ENCODE results near the gene ZFHX3.

Gene ZFHX3

DNA sequence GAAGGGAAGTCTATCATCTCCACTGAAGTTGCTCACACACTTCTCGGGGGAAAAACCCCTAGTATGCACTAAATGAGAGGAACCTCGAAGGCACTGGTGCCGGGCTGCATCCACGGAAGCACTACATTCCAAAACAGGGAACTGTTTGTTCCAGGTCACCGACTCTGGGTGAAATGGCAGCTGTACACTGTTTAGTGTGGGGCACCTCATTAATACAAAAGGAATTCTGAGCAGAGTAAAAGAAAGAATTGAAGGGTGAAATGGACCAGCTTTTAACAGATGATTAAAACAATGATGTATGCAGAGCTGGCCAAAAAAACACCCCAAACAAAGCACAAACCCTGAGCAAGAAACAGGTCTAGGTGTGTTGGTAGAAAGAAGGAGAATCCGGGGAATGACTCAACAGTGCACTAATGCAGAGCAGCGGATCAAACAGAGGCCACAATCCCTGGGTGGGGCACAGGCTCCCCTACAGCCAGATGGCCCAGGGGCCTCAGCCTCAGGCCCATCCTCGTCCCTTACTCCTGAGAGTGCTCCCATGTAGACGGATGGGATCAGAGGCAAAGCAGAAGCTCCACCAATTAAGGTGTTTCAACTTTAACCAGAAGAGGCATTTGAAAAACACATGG is 161.5 kb downstream of the ZFHX3 start:
- in situ Hi-C loops (cut with MboI; ENCODE audit: low sequenced_read_pairs) = no loop called here

DNA sequence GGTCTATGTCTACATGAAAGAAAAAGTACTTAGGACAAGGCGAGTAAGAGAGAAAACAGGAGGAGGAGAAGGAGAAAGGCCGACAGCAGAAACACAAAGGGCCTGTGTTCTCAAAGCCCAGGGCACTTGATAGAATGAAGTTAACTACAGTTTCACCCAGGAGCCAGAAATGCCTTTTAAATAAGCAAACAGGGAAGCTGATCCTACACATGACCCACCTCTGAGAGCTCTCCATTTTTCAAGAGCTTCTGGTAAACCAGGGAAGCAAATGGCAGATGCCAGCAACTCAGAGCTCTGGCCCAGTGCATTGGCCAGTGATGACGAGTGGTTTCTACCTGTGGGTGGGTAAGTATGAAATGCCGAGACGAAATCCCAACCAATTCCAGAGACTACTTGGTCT is 163.4 kb downstream of the ZFHX3 start:
- in situ Hi-C loops (cut with MboI; ENCODE audit: low sequenced_read_pairs) = no loop called here

DNA sequence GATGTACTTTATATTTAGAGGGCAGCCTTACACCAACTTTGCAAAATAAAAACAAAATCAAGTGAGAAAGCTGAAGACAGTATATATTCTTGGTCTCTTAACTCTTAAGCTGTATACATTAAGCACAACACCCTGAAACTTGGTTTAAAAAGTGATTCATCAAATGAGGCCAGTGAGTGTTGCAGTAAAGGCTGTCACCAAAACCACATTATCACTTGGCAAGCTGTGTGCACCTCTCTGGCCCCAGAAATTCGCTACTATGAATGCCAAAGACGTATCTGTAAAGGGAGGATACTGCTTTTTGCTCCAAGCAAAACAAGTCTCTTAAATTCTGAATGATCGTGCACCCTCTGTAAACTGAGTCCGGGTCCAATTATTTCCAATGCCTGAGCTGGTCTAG is 163.9 kb downstream of the ZFHX3 start:
- in situ Hi-C loops (cut with MboI; ENCODE audit: low sequenced_read_pairs) = no loop called here

DNA sequence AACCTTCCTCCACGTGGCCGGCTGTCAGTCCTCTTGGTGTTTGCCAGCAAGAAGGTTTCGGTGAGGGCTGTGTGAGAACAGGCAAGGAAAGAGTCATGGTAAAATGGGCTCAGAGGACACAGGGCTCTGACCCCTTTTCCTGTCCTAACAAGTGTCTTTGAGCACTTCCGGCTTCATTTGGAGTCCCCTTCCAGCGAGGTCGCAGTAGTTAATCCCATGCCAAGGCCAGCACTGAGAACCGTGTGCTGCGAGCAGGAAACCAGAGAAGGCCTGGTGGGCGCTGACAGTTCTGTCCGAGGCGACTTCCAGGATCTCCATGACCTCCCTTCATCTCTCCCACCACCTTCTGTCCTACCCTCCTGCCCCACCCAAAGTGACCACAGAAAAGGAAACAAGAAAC is 168.1 kb downstream of the ZFHX3 start:
- in situ Hi-C loops (cut with MboI; ENCODE audit: low sequenced_read_pairs) = no loop called here

DNA sequence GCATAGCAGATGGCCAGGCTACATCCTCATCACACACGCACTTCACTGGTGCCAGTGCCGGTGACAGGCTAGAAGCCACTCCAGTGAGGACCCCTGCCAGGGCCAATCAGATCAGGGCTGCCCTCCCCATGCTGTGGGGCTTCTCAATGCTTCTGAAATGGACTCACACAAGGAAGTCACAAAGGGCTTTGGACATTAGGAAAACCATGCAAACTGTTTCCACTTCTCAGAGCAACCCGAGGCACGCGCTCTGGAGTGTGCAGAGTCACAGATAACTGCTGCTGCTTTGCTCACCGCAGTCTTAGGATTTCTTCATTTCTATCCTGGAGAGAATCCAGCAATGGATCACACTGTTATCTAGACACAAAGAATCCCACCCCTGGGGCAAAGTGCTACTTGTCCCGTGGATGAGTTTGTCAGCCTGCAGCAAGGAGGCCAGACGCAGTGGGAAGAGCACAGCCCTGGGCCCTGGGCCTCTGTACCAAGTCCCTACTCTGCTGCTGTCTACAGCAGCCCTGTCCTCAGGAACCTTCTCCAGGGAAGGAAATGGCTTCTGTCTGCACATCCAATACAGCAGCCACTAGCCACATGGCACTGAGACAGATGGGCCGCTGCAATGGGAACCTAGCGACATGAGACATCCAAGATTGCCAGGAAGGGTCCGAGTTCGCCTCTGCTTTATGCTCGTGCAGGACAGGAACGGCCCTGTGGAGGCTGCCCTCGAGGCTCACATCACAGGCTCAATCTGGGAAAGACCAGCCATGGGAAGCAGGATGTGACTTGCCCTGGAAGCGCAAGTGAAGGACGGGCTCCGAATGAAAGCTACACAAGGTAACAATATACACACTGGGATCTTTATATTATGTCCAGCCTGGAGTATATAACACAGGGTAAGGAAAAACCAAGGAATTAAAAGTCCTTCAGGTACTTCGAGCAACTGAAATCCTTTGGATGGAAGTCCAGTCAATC is 169.3 kb downstream of the ZFHX3 start:
- in situ Hi-C loops (cut with MboI; ENCODE audit: low sequenced_read_pairs) = no loop called here

DNA sequence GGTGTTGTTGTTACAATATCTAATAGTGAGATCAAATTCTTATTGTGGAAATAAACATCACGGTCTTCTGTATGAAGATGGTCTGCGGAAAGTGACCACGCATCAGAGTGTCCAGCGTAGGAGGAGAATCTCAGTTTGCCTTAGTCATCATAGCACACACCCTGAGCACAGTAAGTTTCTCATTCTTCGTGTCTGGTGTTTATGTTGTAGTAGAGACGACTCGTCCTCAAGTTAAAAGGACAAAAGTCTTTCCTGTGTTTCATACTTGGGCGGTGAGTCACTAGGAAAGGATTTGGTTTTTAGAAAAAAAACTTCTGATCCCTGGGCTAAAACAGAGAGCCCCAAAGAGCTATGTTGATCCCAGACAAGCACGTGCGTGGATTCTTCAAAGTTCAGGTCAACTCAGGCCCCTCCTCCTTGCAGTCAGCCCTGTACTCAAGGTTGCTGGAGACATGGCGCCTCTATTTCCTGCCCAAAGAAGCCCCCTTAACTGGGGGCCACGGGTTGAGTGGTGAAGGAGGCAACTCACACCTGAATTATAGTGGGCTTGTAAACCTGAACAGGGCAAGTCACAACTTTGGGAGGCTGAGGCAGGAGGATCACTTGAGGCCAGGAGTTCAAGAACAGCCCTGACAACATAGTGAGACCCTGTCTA is 170.4 kb downstream of the ZFHX3 start:
- in situ Hi-C loops (cut with MboI; ENCODE audit: low sequenced_read_pairs) = no loop called here

DNA sequence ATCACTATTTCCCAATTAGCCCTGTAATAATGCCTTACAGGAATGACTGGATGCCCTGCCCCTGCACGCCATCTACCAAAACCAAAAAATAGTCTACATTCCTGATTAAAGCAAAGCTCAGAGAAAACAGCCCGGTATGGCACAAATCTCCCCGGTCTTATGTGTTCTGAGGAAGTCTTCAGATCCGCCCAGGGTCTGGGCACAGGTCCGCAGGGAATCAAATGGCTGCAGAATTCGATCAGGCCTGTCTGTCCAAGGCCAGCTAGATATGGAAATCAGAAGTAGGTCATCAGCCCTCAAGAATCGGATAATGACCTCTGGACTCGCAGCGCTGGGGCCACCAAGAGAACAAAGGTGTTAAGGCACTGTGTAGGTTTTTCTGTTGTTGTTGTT is 171.0 kb downstream of the ZFHX3 start:
- in situ Hi-C loops (cut with MboI; ENCODE audit: low sequenced_read_pairs) = no loop called here

DNA sequence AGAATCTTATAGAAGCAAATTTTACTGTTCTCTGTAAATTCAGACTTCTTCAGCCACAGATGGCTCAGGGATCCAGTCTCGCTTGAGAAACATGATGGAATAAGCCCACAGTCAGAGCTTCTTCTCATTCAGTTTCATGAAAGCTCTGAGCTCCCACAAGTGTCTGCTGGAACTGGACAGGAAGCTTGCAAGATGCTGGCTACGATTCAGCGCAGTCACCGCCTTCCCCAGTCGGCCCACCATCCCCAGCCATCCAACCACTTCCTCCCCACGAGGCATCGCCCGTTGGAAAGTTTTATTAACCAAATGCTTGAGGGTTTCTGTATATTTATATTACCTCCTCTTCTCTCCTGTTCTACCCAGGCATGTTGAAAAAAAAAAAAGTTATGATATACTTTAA is 171.7 kb downstream of the ZFHX3 start:
- in situ Hi-C loops (cut with MboI; ENCODE audit: low sequenced_read_pairs) = no loop called here

DNA sequence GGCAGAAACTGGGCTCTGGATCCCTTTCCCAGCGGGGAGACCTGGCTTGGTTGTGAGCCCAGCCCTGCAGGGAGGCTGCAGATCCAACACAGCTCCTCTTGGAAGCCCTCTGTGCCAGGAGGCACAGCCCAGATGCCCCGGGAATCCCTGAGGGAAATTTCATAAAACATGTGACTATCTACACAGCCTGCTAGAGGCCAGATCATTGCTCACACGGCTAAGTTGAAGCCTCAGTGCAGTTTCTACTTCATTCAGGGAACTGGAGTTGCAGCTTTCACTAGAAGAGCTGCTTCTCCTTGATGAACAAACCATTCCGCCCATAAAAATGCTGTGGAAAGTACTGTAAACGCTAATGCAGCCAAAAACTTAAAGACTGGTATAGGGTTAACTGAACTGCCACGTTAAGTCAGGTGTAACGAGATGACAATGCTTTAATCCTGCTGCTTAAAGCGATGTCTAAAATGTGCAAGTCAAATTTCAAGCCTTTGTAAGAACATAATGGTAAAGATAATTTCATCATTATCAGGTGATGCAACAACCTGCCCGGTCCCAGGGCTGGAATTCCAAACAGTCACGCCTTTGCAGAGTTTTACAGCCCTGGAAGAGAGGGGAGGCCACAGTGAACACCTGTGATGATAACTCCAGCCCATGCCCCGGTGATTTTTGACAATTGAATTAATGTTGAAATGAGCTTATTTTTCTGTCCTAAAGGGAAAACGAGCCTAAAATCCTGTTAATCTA is 172.5 kb downstream of the ZFHX3 start:
- in situ Hi-C loops (cut with MboI; ENCODE audit: low sequenced_read_pairs) = no loop called here

DNA sequence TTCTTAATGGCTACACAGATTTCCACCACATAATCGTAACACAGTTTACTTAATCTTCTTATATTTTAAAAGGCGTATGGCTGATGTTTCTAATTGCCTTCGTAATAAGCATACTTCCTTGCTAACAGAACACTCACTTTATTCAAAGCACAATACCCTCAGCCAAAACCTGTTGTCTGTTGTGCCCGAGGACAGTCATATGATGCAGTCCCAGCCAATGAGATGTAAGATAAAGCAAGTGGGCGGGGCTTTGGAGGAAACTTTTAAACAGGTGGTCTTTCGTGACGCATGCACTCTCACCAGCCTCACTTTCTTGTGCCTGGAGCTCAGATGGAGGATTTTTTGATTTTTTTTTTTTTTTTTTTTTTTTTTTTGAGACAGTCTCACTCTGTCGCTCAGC is 174.1 kb downstream of the ZFHX3 start:
- in situ Hi-C loops (cut with MboI; ENCODE audit: low sequenced_read_pairs) = no loop called here

DNA sequence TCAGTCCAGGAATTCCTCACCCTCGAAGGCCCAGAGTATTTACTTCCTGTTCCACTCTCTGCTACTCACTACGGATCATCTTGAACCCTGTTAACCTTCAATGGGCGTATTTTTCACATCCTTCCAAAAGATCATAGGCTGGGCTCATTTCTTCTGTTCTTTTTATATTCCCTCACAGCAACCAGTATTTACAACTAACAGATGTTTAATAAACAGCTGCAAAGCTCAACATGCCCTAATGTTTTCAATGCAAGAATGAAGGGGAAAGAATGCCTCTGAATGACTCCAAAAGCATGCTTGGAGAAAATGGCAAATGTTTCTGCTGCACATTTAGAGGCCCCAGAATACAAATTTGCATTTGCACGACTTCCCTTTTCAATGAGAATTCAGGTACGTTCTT is 174.9 kb downstream of the ZFHX3 start:
- in situ Hi-C loops (cut with MboI; ENCODE audit: low sequenced_read_pairs) = no loop called here

DNA sequence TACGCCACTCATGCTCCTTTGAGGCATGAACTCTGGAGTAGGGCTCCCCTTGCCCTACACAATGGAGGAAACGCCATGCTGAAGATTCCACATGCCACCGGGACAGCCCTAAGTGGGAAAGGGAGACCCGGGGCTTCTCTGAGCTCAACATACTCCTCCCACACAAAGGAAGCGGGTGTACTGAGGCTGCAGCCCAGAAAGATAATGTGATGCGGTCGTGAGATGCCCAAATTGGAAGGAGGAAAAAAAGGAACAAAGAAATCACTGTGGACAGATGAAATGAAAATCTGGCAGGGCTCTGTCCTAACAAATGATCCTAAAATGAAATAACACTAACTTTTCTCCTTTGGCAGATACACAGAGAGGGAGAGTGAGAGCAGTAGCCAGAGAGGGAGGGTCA is 182.1 kb downstream of the ZFHX3 start:
- in situ Hi-C loops (cut with MboI; ENCODE audit: low sequenced_read_pairs) = no loop called here

DNA sequence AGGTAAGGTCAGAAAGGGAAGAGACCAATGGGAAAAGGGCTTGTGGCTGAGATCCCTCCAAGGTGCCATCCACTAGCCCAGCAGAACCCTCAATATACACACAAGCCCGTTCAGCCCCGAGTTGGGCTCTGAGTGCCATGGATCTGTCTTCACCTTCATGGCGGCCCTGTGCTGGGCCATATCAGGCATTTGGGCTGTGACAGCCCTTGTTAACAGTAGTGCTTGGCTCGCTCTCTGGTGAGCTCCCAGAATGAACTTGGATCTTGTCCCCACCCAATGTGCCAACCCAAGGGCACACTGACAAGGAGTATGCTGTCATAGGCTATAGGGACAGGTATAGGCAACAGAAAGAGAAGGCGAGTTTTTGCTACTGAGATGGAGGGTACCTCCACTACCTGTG is 182.7 kb downstream of the ZFHX3 start:
- in situ Hi-C loops (cut with MboI; ENCODE audit: low sequenced_read_pairs) = no loop called here

DNA sequence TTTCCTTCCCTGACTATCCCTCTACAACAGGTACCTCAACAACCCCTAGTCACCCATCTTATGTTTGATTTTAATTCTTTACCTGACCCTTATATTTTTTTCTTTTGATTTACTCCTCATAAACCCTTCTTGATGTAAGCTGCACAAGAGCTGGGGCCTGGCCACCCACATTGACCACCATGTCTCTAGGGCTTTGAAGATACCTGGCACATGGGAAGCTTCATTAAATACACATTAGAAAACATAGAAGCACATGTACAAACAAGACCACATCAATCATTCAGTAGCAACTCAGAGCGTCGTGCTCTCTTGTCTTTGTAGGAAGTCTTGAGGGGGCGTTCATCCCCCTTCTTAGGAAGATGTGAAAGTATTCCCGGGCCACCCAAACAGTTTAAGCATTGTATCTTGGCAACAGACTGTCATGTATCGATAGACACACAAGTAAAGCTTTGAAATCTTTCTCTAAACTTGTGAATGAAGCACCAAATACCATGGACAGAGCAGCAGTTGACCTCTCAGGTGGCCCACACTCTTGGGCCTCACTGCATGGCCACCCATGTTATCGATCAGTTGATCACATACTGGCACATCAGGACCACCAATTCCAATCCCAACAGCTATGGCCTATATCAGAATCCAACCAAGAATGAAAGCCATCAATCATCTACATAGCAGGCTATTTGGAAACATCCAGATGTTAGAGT is 183.6 kb downstream of the ZFHX3 start:
- in situ Hi-C loops (cut with MboI; ENCODE audit: low sequenced_read_pairs) = no loop called here

DNA sequence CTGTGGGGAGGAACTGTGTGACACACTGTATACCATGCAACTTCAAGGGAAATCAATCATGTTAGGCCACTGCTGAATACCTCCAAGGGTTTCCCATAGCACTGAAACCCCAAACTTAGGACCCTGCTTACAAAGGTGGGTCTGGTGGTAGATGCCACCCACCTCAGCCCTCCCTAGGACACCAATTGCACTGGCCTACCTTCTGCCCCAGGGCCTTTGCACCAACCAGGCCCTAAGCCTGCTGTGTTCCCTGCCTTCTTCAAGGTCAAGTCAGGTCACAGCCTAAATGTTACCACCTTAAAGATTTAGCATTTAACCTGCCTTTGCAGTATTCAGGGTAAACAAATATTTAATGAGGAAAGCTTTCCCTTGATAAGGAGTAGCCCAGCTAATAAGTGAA is 185.8 kb downstream of the ZFHX3 start:
- in situ Hi-C loops (cut with MboI; ENCODE audit: low sequenced_read_pairs) = no loop called here

DNA sequence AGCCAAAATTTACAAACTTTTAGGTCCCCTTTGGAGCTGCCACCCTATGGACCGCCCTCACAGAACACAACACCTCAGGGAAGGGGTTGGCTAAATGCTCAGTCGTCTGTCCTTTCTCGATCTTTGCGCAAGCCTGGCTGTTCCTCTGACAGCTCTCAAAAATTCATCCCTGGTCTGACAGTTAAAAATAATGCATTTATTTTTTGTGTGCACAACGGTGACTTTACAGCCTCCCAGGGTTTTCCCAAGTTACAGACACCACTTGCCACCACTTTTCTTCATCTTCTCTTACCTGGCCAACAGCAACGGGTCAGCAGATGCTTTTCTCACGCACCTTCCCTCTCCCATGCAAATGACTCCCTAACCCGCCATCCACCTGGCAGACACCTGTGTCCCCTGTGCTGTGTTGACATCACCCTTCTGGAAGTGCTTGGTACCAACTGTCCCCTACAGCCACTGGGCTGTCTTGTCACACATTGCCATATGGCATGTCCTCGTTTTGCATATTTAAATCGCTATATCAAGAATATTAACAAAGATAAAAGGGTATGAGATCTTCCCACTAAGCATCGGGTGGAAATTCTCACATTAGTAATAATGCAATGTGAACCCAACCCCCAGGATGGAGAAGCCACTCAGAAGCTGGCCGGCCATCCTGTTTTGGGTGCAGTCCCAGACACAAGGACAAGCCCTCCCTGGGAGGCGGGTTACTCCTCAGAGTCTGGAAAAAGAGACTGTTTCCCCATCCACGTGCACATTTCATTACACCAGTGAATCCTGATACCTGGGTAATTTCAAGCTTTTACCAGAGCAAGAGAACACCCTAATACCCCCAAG is 187.0 kb downstream of the ZFHX3 start:
- in situ Hi-C loops (cut with MboI; ENCODE audit: low sequenced_read_pairs) = no loop called here

DNA sequence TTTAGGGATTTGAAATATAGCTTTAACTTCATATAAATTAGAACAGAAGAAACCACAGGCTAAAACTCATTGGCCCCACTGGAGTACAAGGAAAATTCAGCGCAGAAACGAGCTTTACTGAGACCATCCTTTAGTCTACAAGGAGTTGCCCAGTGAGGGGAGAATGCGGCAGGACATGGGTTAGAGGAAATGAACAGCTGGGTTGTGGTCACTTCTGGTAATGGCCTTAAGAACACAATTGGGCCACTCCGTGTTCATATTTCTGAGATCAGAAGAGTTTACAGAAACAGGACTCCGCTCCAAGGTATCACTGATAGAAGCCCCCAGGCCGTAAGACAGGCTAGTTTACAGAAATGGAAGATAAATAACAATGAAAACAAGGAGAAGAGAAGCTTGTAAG is 188.3 kb downstream of the ZFHX3 start:
- in situ Hi-C loops (cut with MboI; ENCODE audit: low sequenced_read_pairs) = no loop called here

DNA sequence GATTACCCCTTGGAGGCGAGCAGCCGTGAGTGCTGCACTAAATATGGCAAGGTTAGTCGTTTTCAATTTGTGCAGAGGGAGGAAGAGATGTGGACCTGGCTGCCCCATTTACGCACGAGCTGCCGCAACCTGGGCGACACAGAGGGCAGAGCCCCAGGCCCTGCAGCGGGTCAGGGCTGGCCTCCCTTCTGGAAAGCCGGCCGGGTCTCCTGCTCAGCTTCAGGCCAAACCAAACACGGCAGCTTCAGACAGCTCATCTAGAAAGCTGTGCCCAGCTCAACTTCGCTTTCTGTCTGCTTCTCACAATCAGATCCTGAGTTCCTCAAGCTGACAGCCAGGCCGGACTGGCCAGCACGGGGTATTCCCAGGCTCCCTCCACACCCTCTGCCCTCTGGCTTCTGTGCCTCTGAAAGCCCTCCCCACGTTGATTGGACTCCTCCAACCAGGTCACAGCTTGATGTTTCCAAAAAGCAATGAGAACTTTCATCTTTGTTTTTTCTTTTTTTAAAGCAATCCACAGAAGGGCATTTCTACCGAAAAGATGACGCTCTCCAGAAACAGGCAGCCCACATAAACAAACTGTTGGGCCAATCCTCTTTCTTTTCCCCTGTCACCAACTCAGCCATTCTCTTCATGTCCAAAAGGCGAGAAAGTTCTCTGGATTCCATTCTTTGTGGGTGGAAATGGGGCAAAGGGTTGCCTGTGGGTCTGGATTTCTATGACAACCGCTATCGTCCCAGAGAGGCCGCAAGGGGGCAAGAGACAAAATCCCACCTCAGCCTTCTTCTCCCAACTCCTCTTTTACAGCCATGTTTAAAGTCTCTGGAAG is 189.0 kb downstream of the ZFHX3 start:
- in situ Hi-C loops (cut with MboI; ENCODE audit: low sequenced_read_pairs) = no loop called here

Measured in HL-60/S4 treated with retinoic acid at 250 ng/mL for 4 days and 3 days (cell line).